HL-60/S4 treated with retinoic acid at 250 ng/mL for 4 days and 3 days (cell line): ENCODE measurements around the gene VSIR.

Experiments used
- in situ Hi-C: fragments of 300-500 bp; cut with MboI; formaldehyde crosslinking; loops from 2 replicates; pipeline ENCODE4 v1.7.0; 2022; ENCODE audit warnings: low sequenced_read_pairs

Gene VSIR

DNA sequence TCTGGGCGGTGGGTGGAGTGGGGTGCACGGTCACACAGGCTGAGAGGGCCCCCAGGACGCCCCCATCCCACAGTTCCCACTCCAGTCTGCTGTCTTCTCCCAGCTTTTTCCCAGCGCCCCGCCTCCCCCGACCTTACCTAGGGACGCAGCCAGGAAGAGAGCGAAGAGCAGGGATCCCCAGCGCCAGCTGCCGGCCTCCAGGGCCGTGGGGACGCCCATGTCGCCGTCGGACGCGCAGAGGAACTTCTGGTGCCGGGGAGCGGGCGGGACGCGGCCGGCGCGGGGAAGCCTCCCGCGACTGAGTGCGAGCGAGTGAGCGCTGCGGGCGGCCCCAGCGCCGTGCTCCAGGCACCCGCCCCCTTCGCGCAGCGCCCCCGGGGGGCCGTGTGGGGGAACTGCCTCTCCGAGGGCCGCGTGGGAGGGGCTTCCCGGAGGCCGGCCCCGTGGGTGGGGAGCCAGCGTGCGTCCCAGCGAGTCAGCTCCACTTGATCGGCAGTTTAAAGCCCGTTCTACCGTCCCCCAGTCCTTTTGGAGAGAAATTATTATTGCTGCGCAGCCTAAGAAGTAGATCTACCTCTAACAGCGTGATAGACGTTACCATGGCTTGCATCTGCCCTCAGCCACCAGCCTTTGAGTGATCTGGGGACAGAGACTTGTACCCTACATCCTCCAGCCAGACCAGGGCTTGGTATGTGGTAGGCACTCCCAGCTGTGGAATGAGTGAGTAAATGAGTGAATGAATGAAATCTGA lies at the start of gene VSIR:
Gene VSIR (minus strand): TSS at position 300 of the 751 bp plus-strand sequence. CDS start 81 bp downstream, at position 219.
- in situ Hi-C loops, result loop anchor here (5.0 kb wide), 1 partner anchor 39 kb away; no protein-coding TSS in a partner anchor

DNA sequence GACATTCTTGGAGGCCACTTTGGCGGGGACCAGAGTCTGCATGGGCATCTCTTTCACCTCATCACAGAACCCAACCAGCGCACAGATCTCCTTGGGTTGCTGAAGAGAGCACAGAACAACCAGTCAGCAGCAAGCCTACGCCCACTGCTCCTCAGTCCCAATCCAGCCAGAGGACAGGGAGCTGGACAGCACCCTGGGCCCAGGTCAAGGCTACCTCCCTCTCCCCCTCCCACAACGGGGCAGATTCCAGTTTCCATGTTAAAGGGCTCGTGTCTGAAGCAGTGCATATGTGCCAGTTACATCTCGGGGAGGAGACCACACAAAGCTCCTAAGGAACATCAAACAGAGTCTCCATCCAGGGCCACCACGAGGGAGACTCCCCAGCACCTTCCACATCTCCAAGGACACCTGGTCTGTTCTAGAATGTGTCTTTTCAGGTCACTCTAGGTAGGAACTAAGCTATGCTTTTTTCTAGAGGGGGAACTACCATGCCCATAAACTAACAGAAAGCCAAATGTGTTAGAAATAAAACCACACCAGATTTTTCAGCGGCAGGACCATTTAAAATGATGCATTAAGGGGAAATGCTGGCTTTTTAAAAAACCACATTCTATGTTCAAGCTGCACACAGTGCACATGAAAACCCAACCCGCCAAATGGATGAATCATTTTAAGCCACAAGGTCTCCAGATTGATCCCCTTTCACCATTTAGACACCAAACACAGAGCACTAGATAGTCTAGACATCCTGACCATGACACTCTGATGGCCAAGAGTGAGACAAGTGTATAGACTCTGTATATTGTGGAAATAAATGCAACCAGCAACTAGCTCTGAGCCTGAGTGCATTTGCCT lies 48.8 kb upstream of the VSIR start:
- in situ Hi-C loops, result loop anchor here (25.0 kb wide), 1 partner anchor 510 kb away; the partner anchor contains the start of gene SLC29A3

DNA sequence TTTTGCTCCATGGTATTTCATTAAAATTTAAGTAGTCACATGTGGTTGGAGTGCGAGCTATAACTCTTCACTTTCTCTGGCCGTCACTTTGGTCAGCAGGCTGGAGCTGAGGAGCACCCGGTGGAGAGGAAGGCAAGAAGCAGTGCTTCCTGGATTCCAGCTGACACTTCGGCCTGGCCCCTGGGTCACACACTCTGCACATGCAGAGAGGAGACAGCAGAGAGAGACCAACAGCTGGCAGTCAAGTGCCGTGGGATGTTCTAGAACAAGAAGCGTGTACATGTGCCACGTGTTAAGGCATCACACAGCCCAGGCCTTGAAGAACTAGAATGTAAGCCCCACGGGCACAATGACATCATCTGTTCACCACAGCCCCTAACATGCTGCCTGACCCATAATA lies 47.6 kb upstream of the VSIR start:
- in situ Hi-C loops, result loop anchor here (25.0 kb wide), 1 partner anchor 509 kb away; the partner anchor contains the start of gene SLC29A3

DNA sequence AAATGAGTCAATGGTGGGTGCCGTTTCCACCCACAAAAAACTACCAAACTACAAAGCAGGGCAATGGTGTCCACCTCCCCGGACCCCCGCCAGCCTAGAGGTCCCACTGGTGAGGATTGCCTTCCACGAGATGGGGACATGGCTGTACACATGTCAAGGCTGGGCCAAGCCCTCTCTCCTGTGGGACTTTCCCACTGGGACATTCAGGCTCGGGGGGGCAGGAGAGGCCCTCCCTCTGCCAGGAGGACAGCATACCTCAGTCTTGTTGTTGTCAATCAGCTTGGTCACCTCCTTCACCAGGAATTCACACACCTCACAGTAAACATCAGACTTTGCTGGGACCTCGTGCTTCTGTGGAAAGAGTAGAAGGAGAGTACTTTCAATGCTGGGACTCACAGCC lies 46.7 kb upstream of the VSIR start:
- in situ Hi-C loops, result loop anchor here (25.0 kb wide), 1 partner anchor 508 kb away; the partner anchor contains the start of gene SLC29A3

DNA sequence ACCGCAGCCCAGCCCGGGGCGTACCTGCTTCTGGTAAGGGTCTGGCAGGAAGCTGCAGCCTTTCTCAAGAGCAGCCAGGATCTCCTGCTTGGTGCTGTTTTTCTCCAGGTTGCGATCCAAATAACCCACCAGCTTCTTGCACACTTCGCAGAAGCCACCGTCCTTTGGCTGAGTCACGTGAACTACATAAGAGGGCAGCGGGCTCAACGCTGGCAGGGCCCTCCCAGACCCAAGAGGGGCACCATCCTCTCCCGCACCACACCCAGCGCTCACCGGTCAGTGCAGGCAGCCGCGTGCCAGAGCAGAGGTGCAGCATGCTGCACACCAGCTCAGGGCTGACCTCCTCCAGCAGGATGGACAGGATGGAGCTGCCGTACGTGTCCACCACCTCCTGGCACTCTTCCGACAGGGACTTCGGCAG lies 46.1 kb upstream of the VSIR start:
- in situ Hi-C loops, result loop anchor here (25.0 kb wide), 1 partner anchor 507 kb away; the partner anchor contains the start of gene SLC29A3

DNA sequence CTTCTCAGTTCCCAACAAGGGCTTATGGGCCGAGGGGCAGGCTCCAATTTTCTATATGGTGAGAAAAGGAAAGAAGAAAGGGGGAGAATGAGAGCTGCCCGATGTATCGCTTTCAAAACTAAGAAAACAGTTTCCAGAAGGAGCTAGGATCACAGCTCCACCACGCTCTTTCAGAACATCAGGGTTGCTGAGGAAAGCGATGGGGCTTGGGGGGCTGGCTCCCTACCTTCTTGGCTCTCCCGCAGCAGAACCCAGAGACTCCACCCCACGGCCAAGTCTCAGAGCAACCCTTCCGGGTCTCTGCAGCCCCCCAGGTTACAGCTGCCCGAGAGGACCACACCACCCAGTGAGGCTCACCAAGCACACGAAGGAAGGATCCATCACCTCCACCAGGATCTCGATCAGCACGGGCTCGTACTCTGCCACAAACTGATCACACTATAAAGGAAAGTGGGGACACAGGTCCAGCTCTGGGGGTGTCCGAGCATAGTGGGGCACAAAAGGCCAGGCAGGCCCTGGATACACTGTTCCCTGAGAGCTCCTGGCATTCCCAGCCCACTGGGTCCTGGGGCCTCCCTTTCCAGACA lies 45.4 kb upstream of the VSIR start:
- in situ Hi-C loops, result loop anchor here (25.0 kb wide), 1 partner anchor 506 kb away; the partner anchor contains the start of gene SLC29A3

DNA sequence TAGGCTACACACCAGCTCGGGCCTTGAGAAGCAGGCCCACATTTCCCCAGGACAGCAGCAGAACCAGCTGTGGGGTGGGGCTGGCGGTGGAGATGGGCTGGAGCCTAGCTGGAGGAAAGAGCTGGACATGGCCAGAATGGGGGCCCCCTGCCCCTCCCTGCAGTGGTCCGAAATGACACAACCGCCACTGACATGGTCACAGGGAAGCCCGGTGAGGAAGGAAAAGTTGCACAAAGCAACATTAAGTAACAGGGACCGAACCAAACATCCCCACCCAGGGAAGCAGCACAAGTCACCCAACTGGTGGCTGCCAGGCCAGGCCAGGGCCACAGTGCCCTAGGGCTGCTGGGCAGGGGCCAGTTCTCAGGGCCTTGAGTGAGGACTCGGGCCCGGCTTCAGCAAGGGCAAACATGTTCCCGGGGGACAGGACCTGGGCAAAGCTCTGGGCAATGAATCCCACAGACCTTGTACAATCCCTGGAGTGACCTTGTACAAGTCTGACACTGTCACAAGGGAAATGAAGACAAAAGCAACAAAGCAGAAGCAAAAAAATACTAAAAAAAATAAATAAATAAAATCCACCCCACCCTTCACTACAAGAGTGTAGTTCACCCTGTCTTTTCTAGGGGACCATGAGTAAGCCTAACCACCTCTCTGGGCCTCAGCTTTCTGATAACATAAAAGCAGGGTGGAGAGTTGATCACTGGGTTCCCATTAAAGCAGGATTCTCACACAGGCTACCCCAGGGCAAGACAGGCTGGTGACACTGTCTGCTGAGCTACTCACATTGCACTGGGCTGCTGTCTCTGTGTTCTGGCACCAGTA lies 44.7 kb upstream of the VSIR start:
- in situ Hi-C loops, result loop anchor here (25.0 kb wide), 1 partner anchor 506 kb away; the partner anchor contains the start of gene SLC29A3

DNA sequence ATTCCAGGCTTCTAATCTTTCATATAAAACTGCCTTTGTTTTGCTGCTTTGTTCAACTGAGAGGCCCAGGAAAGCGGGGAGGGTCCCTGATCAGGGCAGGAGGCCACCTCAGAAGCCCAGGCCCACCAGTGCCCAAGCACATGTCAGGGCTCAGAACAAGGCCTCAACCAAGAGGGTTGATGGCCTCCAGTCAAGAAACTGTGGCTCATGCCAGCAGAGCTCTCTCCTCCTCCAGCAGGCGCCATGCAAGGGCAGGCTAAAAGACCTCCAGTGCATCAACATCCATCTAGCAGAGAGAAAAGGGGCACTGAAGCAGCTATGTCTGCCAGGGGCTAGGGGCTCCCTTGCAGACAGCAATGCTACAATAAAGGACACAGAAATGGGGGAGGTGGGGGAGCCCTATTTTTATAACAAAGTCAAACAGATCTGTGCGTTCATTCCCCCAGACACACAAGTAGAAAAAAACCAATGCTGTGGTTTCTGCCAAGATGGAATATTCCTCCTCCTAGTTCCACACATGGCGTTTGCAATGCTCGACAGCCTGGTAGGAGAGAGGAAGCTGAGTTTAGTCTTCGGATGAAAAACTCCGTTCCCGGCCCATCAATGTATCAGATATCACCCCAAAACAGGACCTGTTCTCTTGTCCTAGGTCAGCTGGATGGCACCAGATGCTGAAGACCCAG lies 43.8 kb upstream of the VSIR start:
- in situ Hi-C loops, result loop anchor here (25.0 kb wide), 1 partner anchor 505 kb away; the partner anchor contains the start of gene SLC29A3

DNA sequence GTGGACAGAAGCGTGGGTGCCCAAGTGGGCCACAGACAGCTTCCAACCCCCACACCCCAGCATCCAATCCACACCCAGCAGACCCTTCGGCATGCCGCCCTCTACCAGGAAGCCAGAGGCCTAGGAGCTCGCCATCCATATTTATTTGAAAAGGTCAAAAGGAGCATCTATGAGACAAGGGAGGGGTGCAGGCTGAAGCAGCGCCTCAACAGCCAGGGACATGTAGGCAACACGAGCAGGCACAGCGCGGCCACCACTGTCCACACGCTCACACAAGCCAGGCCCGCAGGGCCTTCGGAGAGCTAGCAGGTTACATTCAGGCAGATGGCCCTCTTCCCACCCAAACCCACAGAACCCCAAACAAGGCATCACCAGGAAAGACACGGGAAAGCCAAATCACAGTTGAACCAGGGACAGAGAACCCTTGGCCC lies 43.1 kb upstream of the VSIR start:
- in situ Hi-C loops, result loop anchor here (25.0 kb wide), 1 partner anchor 504 kb away; the partner anchor contains the start of gene SLC29A3

DNA sequence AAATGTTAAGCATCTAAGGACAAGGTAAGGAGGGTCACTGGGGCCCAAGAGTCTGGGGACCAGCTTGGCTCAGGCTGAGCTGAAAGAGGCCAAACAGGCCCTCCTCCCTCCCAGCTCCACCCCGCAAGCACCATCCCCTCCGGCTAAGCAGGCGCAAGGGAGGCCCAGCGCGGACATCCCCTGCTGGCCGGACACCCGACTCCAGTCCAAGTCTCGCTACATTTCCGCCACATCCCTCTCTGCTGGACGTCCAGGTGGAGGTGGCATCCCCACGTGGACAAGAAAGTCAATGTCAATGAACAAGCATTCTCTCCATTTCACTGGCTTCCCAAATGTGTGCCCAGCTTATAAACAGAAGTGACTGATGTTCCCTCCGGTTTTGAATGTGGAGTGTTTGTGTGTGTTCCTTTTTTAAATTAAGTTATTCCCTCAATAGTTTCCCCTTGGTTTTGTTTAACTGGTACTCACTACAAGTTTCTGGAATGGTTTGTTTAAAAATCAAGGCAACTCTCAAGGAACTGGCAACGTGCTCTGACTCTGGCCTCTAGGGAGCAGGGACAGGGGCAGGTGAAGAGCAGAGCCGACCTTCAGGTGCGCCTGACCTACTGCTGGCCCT lies 42.3 kb upstream of the VSIR start:
- in situ Hi-C loops, result loop anchor here (25.0 kb wide), 1 partner anchor 503 kb away; the partner anchor contains the start of gene SLC29A3

DNA sequence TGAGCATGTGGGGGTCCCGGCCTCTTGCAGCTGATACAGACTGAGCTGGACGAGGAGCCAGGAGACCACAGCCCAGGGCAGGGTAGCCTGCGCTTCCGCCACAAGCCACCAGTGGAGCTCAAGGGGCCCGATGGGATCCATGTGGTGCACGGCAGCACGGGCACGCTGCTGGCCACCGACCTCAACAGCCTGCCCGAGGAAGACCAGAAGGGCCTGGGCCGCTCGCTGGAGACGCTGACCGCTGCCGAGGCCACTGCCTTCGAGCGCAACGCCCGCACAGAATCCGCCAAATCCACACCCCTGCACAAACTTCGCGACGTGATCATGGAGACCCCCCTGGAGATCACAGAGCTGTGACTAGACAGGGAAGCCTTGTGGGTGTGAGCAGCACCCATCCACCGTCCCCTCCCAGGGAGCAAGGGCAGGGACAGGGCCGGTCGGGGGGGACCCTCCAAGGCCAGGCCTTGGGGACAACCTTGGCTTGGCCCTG lies 41.6 kb upstream of the VSIR start:
- in situ Hi-C loops, result loop anchor here (5.0 to 25.0 kb wide), 2 partner anchors 43 to 503 kb away; partner anchors contain the start of genes SLC29A3 and VSIR

DNA sequence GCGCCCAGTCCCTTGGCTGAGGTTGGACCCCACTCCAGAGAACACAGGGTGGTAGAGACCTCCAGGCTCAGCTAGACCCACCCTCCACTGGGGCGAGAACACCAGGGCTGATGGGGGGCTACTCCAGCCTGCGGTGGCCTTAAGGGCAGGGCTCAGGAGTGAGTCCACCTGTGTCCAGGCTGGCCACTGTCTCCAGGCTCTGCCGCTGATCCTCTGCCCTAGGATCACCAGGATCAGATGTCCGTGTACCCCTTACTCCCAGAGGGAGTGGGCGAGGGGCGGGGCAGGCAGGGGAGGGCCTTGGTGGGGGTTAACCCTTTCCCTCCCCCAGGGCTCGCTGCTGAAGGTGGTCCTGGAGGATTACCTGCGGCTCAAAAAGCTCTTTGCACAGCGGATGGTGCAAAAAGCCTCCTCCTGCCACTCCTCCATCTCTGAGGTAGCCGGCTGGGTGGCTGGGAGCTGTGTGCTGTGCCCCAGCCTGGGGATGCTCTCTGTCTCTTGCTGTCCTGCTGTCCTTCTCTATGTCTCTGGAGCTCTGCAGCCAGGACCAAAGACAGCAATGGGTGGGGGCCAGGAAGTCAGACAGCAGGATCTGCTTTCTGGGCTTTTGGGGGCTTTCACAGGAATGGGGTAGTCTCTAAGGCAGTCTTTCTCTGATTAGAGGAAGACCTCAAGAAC lies 39.7 kb upstream of the VSIR start:
- in situ Hi-C loops, result loop anchor here (5.0 to 25.0 kb wide), 2 partner anchors 41 to 501 kb away; partner anchors contain the start of genes SLC29A3 and VSIR

DNA sequence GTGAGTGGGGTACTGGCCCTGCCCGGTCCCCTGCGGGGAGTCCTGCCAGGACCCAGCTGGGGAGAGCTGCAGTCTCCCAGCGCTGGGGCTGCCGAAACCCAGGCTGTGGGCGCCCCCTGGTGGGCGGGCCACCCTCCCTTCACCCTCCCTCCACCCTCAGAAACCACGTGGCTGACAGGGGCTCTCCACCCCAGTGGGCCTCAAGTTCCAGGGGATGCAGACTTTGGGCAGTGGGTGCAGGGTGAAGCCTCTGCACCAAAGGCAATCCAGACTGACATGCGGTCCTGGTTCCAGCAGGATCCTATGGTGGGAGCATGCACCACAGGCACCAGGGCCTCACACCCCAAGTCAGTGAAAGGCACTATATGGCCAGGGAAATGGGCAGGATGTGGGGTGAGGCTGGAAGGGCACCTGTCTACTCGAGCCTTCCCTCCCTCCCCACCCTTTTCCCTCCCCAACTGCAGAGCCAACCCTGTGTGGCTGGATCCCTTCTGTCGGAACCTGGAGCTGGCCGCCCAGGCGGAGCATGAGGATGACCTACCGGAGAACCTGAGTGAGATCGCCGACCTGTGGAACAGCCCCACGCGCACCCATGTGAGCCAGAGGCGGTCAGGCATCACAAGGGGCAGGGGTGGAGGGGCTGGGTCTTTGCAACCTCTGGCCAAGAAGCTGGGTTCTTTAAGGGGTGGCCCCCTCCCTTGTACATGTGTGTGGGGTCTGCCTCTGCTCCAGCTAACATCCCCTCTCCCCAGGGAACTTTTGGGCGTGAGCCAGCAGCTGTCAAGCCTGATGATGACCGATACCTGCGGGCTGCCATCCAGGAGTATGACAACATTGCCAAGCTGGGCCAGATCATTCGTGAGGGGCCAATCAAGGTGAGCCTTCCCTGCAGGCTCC lies 38.9 kb upstream of the VSIR start:
- in situ Hi-C loops, result loop anchor here (5.0 to 25.0 kb wide), 2 partner anchors 40 to 500 kb away; partner anchors contain the start of genes SLC29A3 and VSIR

DNA sequence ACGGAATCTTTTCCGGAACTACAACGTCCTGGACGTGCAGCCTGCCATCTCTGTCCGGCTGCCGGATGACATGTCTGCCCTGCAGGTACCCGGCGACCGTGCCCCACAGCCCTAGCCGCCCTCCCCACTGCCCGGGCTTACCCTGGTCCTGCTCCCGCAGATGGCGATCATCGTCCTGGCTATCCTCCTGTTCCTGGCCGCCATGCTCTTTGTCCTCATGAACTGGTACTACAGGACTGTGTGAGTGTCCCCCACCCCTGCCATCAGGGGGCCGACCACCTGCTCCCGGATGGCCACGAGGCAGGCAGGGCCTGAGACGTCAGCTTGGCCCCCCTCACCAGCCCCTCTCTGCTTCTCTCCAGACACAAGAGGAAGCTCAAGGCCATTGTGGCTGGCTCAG lies 38.0 kb upstream of the VSIR start:
- in situ Hi-C loops, result loop anchor here (5.0 to 25.0 kb wide), 2 partner anchors 39 to 499 kb away; partner anchors contain the start of genes SLC29A3 and VSIR

DNA sequence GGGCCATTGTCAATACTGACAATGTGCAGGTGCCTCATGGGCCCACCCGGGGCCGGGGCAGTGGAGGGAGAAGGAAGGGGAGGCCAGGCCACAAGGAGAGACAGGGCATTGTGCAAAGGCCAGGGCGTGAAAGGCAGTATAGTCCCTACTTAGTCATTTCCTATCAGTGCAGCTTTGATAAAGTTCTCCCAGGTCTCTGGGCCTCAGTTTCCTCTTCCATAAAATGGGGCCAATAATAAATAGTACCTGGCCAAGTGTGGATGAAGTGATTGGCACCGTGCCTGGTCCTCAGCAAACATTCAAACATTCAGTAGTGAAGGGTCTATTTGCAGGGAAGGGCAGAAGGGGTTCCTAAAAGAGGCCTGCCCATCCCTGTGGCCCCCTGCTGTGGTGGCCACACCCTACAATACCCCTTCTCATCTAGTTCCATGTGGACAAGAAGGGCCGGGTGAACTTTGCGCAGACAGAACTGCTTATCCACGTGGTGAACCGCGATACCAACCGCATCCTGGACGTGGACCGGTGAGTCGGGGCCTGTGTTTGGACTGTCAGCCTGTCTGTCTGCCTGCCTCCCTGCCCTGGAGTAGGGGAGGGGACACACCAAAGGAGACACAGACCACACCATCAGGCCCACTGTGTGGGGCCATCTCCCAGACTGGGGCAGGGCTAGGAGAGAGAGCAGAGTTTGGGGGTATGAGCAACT lies 36.9 kb upstream of the VSIR start:
- in situ Hi-C loops, result loop anchor here (5.0 to 25.0 kb wide), 2 partner anchors 38 to 498 kb away; partner anchors contain the start of genes SLC29A3 and VSIR

DNA sequence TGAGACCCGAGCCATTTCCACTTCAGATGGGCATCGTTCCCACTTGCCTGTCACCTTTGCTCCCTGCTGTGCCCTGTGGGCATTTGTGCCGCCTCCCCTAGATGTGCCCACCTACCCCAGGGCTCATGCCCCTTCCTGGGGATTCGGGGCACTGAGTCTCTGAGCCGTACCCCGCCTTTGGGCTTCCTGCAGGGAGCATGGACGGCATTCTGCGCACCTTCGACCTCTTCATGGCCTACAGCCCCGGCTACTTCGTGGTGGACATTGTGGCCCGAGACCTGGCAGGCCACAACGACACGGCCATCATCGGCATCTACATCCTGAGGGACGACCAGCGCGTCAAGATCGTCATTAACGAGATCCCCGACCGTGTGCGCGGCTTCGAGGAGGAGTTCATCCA lies 36.3 kb upstream of the VSIR start:
- in situ Hi-C loops, result loop anchor here (5.0 to 25.0 kb wide), 2 partner anchors 37 to 497 kb away; partner anchors contain the start of genes SLC29A3 and VSIR
